CD4-positive, CD25-positive, alpha-beta regulatory T cell (primary cell): ENCODE data around the gene FSTL4. TPM values are rescaled to one million over a fixed set of nuclear protein-coding genes. Genes with fewer than 3 reads are reported as not detected.
A peak's percentile ranks its signal among the peaks of the same experiment; 100 is the strongest.

Source experiments
- ATAC-seq, 2 donors: fragments of 150-1000 bp; cut with Tn5 transposase; one replicate each; pipeline ENCODE4 v1.10.0; 2021; ENCODE audit warnings: low read depth in 2 of 2, moderate number of reproducible peaks in 2 of 2, moderate library complexity in 1 of 2
- DNase-seq, 3 donors: peaks; one replicate each; pipeline versions ENCODE4 v3.0.0 to v3.0.0-alpha.2; 2012 to 2022; ENCODE audit warnings: mixed read lengths in 1 of 3
- H3K27ac ChIP-seq: one replicate; pipeline ENCODE4 v1.7.0; 2013; ENCODE audit warnings: mild to moderate bottlenecking, low read length; ENCODE audit not compliant: insufficient read depth, poor library complexity, severe bottlenecking
- H3K27me3 ChIP-seq: one replicate; pipeline ENCODE4 v1.7.0; 2013; ENCODE audit warnings: low read length; ENCODE audit not compliant: control insufficient read depth, insufficient read depth
- H3K36me3 ChIP-seq: one replicate; pipeline ENCODE4 v1.7.0; 2013; ENCODE audit warnings: mild to moderate bottlenecking, low read length, moderate library complexity; ENCODE audit not compliant: control insufficient read depth, insufficient read depth
- H3K4me1 ChIP-seq: 2 replicates; pipeline ENCODE4 v1.7.0; 2013; ENCODE audit warnings: mild to moderate bottlenecking, low read length; ENCODE audit not compliant: insufficient read depth, control insufficient read depth, poor library complexity, severe bottlenecking
- H3K4me3 ChIP-seq: one replicate; pipeline ENCODE4 v1.7.0; 2013; ENCODE audit warnings: low read depth, mild to moderate bottlenecking, low read length, moderate library complexity
- H3K9me3 ChIP-seq, 2 experiments: 1 replicate in 1 of 2; 2 replicates in 1 of 2; pipeline ENCODE4 v1.7.0; 2013; ENCODE audit warnings: low read length in 2 of 2, mild to moderate bottlenecking in 1 of 2, moderate library complexity in 1 of 2; ENCODE audit not compliant: control insufficient read depth in 2 of 2
- H3K27ac Mint-ChIP-seq, 3 donors: one replicate each; pipeline ENCODE4 v1.8.0; 2020 to 2022; ENCODE audit warnings: mild to moderate bottlenecking in 3 of 3, mixed read lengths in 3 of 3, moderate library complexity in 2 of 3
- H3K27me3 Mint-ChIP-seq: one replicate; pipeline ENCODE4 v1.8.0; 2022; ENCODE audit warnings: mild to moderate bottlenecking, mixed read lengths
- H3K36me3 Mint-ChIP-seq: one replicate; pipeline ENCODE4 v1.8.0; 2020; ENCODE audit warnings: mixed read lengths
- H3K4me1 Mint-ChIP-seq, 4 donors: one replicate each; pipeline ENCODE4 v1.8.0; 2020 to 2022; ENCODE audit warnings: mixed read lengths in 4 of 4, mild to moderate bottlenecking in 1 of 4
- H3K4me3 Mint-ChIP-seq, 4 donors: one replicate each; pipeline ENCODE4 v1.8.0; 2020 to 2022; ENCODE audit warnings: mild to moderate bottlenecking in 4 of 4, mixed read lengths in 4 of 4, moderate library complexity in 3 of 4
- H3K9me3 Mint-ChIP-seq, 7 donors: one replicate each; pipeline ENCODE4 v1.8.0; 2020 to 2022; ENCODE audit warnings: mixed read lengths in 7 of 7, mild to moderate bottlenecking in 3 of 7, moderate library complexity in 2 of 7
- polyA plus RNA-seq, 4 donors: library from polyadenylated mRNA; unstranded; fragments of 300-500 nt; fragmentation: Illumina TruSeq; gene quantifications; one replicate each; pipeline ENCODE4 v1.2.3, GENCODE V29; 2021
- total RNA-seq: library from RNA; stranded (reverse); gene quantifications from one replicate; pipeline ENCODE4 v1.2.3, GENCODE V29; 2022

The FSTL4 gene
- total and polyA plus RNA-seq, 5 donors from 2014 or later, result 0.57 TPM; not detected in 4

GRCh38 chr5:133485468-133485867, 126.9 kb downstream of the FSTL4 start:
- Histone ChIP-seq H3K27me3 (no peaks in the 10 kb centered on the region), H3K27ac (no peak overlapping the region), H3K36me3 (no peaks in the 10 kb centered on the region), H3K9me3 (peaks cover 0 to 1% of the 10 kb centered on the region in 2 experiments), H3K4me3 (no peak overlapping the region), H3K4me1 (no peaks in the 10 kb centered on the region)
- no peak overlapping the region for H3K4me3 Mint-ChIP-seq
- H3K36me3 Mint-ChIP-seq, result no peaks in the 10 kb centered on the region
- no peak overlapping the region for H3K27ac Mint-ChIP-seq
- no peaks in the 10 kb centered on the region for H3K4me1 Mint-ChIP-seq
- ATAC-seq (no peak), DNase-seq (no peak)
- peaks cover 0 to 4% (median 0%) of the 10 kb centered on the region in 7 donors for H3K9me3 Mint-ChIP-seq
- H3K27me3 Mint-ChIP-seq, result peaks cover 9% of the 10 kb centered on the region

GRCh38 chr5:133483406-133484090, 128.8 kb downstream of the FSTL4 start:
- no peaks in the 10 kb centered on the region for H3K9me3 ChIP-seq
- DNase-seq (no peak), ATAC-seq (no peak)
- H3K27ac ChIP-seq, result no peak overlapping the region
- no peaks in the 10 kb centered on the region for H3K36me3 Mint-ChIP-seq
- H3K27me3 ChIP-seq, result no peaks in the 10 kb centered on the region
- H3K4me1 Mint-ChIP-seq, result no peaks in the 10 kb centered on the region
- no peaks in the 10 kb centered on the region for H3K36me3 ChIP-seq
- no peak overlapping the region for H3K4me3 Mint-ChIP-seq
- no peak overlapping the region for H3K27ac Mint-ChIP-seq
- H3K27me3 Mint-ChIP-seq, result peaks cover 12% of the 10 kb centered on the region
- H3K4me3 ChIP-seq, result no peak overlapping the region
- no peaks in the 10 kb centered on the region for H3K9me3 Mint-ChIP-seq
- H3K4me1 ChIP-seq, result no peaks in the 10 kb centered on the region

DNA sequence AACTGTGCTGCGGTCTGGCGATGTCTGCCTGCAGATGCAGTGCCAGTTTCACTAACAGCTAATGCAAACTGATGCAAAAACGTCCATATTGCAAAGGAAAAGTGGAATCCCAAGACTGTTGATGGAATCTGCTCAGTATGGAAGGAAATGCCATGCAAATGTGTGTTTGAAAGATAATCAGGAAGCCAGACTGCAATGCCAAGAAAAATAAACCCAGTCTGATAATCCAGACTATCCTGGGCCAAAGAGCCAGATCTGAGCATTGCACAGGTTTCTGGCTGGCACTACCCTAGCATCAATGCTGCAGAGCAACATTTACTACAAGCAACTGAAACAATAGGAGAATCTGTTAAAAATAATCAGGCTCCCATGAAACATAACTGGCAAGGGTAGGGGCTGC, 130.3 kb downstream of the FSTL4 start:
- DNase-seq (no peak), ATAC-seq (no peak)
- Histone ChIP-seq H3K4me1 (no peaks in the 10 kb centered on the region), H3K9me3 (no peaks in the 10 kb centered on the region), H3K27me3 (no peaks in the 10 kb centered on the region), H3K36me3 (no peaks in the 10 kb centered on the region), H3K4me3 (no peak overlapping the region), H3K27ac (no peak overlapping the region)
- Mint-ChIP-seq H3K9me3 (no peaks in the 10 kb centered on the region), H3K36me3 (no peaks in the 10 kb centered on the region), H3K4me1 (no peaks in the 10 kb centered on the region), H3K4me3 (no peak overlapping the region), H3K27me3 (peaks cover 12% of the 10 kb centered on the region), H3K27ac (no peak overlapping the region)

DNA sequence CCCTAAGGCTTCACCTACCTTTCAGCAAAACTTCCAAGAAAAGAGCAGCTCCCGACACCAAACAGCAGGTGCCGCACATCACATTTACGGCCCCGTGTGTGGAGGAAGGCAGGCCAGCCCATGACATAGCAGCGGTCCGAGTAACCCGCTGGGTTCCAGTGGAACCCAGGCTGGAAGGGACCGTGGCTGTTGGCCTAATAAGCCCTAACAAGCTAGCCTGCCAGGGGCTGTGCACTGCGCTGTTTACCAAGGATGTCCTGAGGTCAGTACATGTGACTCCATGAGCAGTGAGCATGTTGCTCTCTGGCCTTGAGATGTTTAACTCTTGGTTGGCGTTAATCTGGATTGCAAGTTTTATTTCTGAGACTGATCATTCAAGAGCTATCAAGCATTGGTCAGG, 131.5 kb downstream of the FSTL4 start:
- no peak overlapping the region for H3K27ac ChIP-seq
- H3K27me3 ChIP-seq, result no peaks in the 10 kb centered on the region
- no peaks in the 10 kb centered on the region for H3K9me3 ChIP-seq
- DNase-seq (no peak), ATAC-seq (no peak)
- Mint-ChIP-seq H3K4me1 (no peaks in the 10 kb centered on the region), H3K9me3 (no peaks in the 10 kb centered on the region), H3K36me3 (no peaks in the 10 kb centered on the region), H3K4me3 (no peak overlapping the region), H3K27ac (no peak overlapping the region), H3K27me3 (peaks cover 13% of the 10 kb centered on the region)
- H3K4me3 ChIP-seq, result no peak overlapping the region
- no peaks in the 10 kb centered on the region for H3K4me1 ChIP-seq
- no peaks in the 10 kb centered on the region for H3K36me3 ChIP-seq

GRCh38 chr5:133480366-133480765, 132.0 kb downstream of the FSTL4 start:
- Histone ChIP-seq H3K27ac (no peak overlapping the region), H3K27me3 (no peaks in the 10 kb centered on the region), H3K4me1 (no peaks in the 10 kb centered on the region), H3K9me3 (no peaks in the 10 kb centered on the region), H3K4me3 (no peak overlapping the region), H3K36me3 (no peaks in the 10 kb centered on the region)
- no peak for ATAC-seq
- Mint-ChIP-seq H3K4me3 (no peak overlapping the region), H3K4me1 (no peaks in the 10 kb centered on the region), H3K9me3 (no peaks in the 10 kb centered on the region), H3K27me3 (peaks cover 18% of the 10 kb centered on the region), H3K27ac (no peak overlapping the region), H3K36me3 (no peaks in the 10 kb centered on the region)
- no peak for DNase-seq

- DNase-seq, result no peak
- H3K4me1 Mint-ChIP-seq, result no peaks in the 10 kb centered on the region
- H3K4me3 Mint-ChIP-seq, result no peak overlapping the region
- no peaks in the 10 kb centered on the region for H3K36me3 Mint-ChIP-seq
- H3K27me3 Mint-ChIP-seq, result peaks cover 21% of the 10 kb centered on the region
- H3K4me1 ChIP-seq, result no peaks in the 10 kb centered on the region
- no peak overlapping the region for H3K4me3 ChIP-seq
- no peaks in the 10 kb centered on the region for H3K9me3 Mint-ChIP-seq
- no peak for ATAC-seq
- H3K27ac Mint-ChIP-seq, result no peak overlapping the region
- H3K36me3 ChIP-seq, result no peaks in the 10 kb centered on the region
- no peak overlapping the region for H3K27ac ChIP-seq
- no peaks in the 10 kb centered on the region for H3K27me3 ChIP-seq
- H3K9me3 ChIP-seq, result no peaks in the 10 kb centered on the region
These were observed 133.9 kb downstream of the FSTL4 start for GRCh38 chr5:133478199-133478985.

- Histone ChIP-seq H3K27me3 (no peaks in the 10 kb centered on the region), H3K27ac (no peak overlapping the region), H3K9me3 (no peaks in the 10 kb centered on the region), H3K36me3 (no peaks in the 10 kb centered on the region), H3K4me3 (no peak overlapping the region), H3K4me1 (no peaks in the 10 kb centered on the region)
- Mint-ChIP-seq H3K27ac (peak overlapping the region in 1 of 3 donors; percentile 81), H3K4me3 (no peak overlapping the region), H3K27me3 (peaks cover 18% of the 10 kb centered on the region), H3K9me3 (no peaks in the 10 kb centered on the region), H3K4me1 (no peaks in the 10 kb centered on the region), H3K36me3 (no peaks in the 10 kb centered on the region)
- ATAC-seq (no peak), DNase-seq (no peak)
These were observed 136.4 kb downstream of the FSTL4 start for GRCh38 chr5:133475986-133476385.
